NCI-H1417 (cell line): ENCODE data around the gene CPA3.
A peak's percentile ranks its signal among the peaks of the same experiment; 100 is the strongest.

Experiments used
- DNase-seq, 3 experiments: peaks; one replicate each; lab custom pipeline; 2025; lab: John Stamatoyannopoulos, UW

CPA3 gene

DNA sequence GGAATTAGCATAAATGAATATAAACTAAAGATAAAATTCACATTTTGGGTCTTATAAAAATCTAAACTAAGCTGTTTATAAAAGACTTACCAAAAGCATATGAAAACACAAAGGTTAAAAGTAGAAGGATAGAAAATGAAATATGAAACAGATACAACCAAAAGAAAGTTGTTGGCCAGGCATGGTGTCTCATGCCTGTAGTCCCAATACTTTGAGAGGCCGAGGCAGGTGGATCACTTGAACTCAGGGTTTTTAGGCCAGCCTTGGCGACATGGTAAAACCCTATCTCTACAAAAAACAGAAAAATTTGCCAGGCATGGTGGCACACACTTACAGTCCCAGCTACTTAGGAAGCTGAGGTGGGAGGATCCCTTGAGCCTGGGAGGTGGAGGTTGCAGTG is 51.0 kb downstream of the CPA3 start:
- DNase-seq: no peak

DNA sequence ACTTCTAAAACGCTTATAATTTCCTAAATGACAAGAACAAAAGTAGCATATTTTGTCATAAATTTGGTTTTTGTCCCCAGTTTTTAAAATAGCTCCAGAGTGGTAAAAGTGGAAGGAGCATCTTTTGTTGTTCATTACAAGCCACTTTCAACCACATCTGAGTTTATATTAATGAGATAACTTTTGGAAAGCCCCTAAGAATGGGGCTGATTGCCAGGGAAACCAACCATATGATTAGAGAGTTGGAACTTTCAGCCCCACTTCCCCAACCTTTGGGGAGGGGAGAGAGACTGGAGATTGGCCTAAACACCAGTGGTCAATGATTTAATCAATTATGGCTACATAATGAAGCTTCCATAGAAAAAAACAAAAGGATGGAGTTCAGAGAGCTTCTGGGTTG is 57.4 kb downstream of the CPA3 start:
- DNase-seq: no peak

GRCh38 chr3:148923592-148923991 is 58.5 kb downstream of the CPA3 start:
- DNase-seq: no peak

GRCh38 chr3:148924562-148924961 is 59.5 kb downstream of the CPA3 start:
- DNase-seq: no peak

DNA sequence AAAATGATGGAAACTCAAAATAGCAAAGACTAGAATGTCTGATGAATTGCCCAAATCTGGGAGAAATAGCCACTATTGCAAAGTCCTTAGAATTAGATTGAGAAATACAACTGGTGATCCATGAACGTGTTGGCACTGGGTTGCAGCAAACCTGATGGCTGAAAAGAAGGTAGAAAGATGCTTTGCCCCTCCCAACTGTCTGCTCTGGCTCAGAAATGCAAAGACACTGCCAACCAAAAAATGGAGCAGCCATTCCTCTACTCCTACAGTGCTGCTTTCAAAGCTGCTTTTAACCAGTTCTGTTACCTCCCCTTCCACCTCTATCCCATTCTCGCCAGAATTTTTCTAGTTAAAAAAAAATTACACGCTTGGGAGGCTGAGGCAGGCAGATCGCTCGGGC is 60.7 kb downstream of the CPA3 start:
- DNase-seq: no peak

DNA sequence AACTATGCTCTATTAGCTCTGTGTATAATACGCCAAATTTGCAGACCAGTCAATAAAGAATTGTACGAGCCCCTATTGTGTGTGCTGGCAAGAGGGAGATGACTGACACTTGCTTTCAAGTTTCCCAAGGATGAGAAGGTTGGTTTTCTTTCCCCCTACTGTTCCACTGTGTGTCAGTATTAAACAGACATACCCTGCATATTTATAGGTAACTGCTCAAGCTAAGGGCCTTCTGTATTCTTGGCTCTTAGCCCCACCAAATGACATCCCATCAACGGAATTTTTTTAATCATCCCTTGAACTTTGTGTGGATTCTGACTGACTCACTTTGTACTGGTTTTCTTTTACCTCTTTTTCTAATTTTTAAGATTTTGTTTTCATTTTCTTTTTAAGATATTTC is 65.7 kb downstream of the CPA3 start:
- DNase-seq: no peak

DNA sequence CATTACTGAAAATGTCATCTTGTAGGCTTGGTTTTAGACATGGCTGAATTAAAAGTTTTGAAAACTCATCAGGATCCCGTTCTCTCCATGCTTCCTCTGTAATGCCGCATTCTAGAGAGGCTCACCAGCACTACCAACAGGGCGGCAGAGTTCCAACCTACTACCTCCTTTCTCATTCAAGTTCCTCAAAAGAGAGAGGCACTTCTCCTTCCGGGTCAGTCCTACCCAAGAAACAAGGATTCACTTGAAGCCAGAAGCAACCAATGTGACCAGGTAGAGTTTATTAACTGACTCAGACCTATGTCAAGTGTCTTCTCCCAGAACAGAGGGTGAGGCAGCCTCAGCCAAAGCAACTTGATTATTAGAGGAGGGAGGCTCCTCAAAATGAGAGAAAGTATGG is 66.5 kb downstream of the CPA3 start:
- no peak for DNase-seq

GRCh38 chr3:148932972-148933371 is 67.9 kb downstream of the CPA3 start:
- DNase-seq: no peak

- no peak for DNase-seq
Observed at GRCh38 chr3:148937467-148938255, 72.6 kb downstream of the CPA3 start.

GRCh38 chr3:148938306-148938705 is 73.2 kb downstream of the CPA3 start:
- no peak for DNase-seq

DNA sequence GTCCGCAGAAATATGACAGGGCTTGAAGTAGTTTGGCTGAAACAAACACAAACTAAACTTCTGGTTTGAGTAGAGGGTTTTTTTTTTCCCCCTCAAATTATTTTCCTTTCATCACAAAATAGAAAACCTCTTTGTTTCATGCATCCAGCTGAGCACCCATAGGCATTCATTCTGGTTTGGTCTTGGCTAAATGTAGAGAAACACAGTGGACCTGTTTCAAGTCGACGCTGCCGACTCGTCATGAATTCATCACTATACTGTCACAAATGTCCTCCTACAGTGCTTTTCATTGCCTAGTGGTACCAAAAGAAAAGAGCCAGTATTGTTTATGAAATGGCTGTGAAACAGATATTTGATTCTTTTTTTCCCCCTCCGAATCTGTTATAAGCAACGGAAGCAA is 73.8 kb downstream of the CPA3 start:
- DNase-seq: no peak

GRCh38 chr3:148940983-148941382 is 75.9 kb downstream of the CPA3 start:
- DNase-seq: no peak

DNA sequence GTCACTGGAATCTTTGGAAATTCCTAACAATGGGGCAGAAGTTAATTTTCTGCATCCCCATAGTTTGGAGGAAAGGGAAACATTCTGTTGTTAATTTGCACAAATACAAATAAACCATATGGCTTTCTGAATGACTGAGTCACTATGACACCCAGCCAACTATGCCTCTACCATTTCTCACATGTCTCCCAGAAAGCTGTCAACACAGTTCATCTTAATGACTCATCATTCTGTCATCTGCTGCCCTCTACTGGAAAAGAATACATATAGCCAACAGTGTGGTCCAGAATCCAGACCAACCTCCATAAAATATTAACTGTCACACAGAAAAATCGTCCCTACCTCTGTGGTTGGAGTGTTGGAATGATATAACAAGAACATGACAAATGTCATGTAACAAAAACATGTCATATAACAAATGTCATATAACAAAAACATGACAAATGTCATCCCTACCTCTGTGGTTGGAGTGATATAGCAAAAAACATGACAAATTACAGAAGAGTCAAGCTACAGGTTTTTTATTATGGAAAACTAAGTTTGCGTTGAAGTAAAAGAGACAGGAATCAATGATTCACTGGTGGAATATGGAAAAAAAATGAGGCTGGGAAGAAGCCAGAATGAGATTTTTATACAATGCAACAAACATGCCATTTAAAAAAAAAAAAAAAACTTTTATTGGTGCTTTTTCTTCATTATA is 78.6 kb downstream of the CPA3 start:
- DNase-seq: peak; percentile 54 to 92 (median 76)

GRCh38 chr3:148945116-148945515 is 80.0 kb downstream of the CPA3 start:
- DNase-seq: peak in 1 of 3 experiments; percentile 29
